ENCODE results near the gene NR2E3. TPM values are rescaled to one million over a fixed set of nuclear protein-coding genes. Genes with fewer than 3 reads are reported as not detected.

The NR2E3 gene
- total and polyA plus RNA-seq, 9 of the 15 experiments (the other 6 are each of a cell fraction or from before 2014, with no cell fraction given), result not detected

DNA sequence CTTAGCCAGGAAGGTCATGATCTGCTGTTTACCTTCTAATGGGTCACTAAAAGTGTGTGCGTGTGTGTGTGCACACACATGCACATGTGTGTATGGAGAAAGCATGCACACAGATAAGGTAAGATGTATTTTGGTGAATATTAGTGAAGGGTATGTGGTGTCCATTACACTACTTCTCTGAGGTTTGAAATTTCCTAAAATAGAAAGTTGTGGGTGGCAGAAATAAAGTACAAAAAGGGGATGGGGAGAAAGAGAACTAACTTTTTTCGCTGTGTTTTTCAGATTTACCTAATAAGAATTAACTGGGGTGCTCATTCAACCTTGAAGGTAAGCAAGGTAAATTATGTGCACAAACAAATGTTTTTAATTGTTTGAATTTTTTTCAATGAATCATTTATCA, 24.4 kb upstream of the NR2E3 start:
- DNase-seq (ENCODE audit: extremely low read depth in 1 of 4, low spot score in 3 of 4) (no peak), FAIRE-seq (no peak), ATAC-seq (no peak)
- Histone ChIP-seq H3K4me3 (no peak overlapping the region), H3K36me3 (ENCODE audit: control insufficient read depth, insufficient read depth, low read length) (no peaks in the 10 kb centered on the region), H3K4me1 (replicated peaks in 1 of 2; ENCODE audit: control insufficient read depth in 2 of 2, insufficient read depth in 2 of 2, low read length in 2 of 2) (no peaks in the 10 kb centered on the region), H3K27me3 (ENCODE audit: control insufficient read depth in 2 of 2, insufficient read depth in 2 of 2, low read length in 2 of 2) (peaks cover 36 to 56% of the 10 kb centered on the region in 2 experiments), H3K79me2 (ENCODE audit: control insufficient read depth, insufficient read depth, low read length) (no peaks in the 10 kb centered on the region), H3K9me1 (ENCODE audit: control insufficient read depth, insufficient read depth, low read length) (no peaks in the 10 kb centered on the region), H4K20me1 (replicated peaks; ENCODE audit: control insufficient read depth, insufficient read depth, low read length) (peaks cover 3% of the 10 kb centered on the region; the same call in 1 of the 2 replicates), H2AFZ (ENCODE audit: low read depth, low read length) (no peak overlapping the region), H3K27ac (ENCODE audit: extremely low read depth, low read depth, low read length) (no peak overlapping the region), H3K9me3 (replicated peaks; ENCODE audit: control insufficient read depth, insufficient read depth, low read depth, low read length) (no peaks in the 10 kb centered on the region), H3K4me2 (ENCODE audit: insufficient read depth, low read length) (no peak overlapping the region), H3K9ac (ENCODE audit: insufficient read depth in 1 of 2, low read depth in 2 of 2, low read length in 2 of 2) (no peak overlapping the region)
- in situ Hi-C loops (cut with MboI), result no loop called here
- CTCF ChIA-PET (ENCODE audit: low intra/inter-chr PET ratio), result interaction anchor here (3.1 kb wide), 1 partner anchor 370 kb away, joined by 17 read pairs; no protein-coding TSS in a partner anchor
- intact Hi-C loops (cut with micrococcal nuclease), result no loop called here
- BruUV-seq (replicated peaks), result no TSS peak
- POLR2A ChIA-PET, result interaction anchor here (0.6 kb wide), 1 partner anchor 984 kb away, joined by 3 read pairs; no protein-coding TSS in a partner anchor
- WGBS (ENCODE audit: insufficient coverage, low coverage, missing lambda C conversion rate), result 7% methylated on average over 2 of the region's 2 CpGs
- TF ChIP-seq NEUROD1 (IDR thresholded peaks at IDR 0.05; ENCODE audit: borderline replicate concordance, low read depth, low read length, partially characterized antibody) (no peak), NCOA4 (IDR thresholded peaks at IDR 0.05; ENCODE audit: partially characterized antibody) (no peak), PTTG1 (tag; IDR thresholded peaks at IDR 0.05; ENCODE audit: low read depth) (no peak), SIRT6 (IDR thresholded peaks at IDR 0.05; ENCODE audit: low read depth, low read length) (no peak), NONO (IDR thresholded peaks at IDR 0.05; ENCODE audit: low read depth in 2 of 2, low read length in 1 of 2) (no peak), RHOXF2B (CRISPR knock-in tag; conservative IDR thresholded peaks at IDR 0.05) (no peak), CXXC5 (CRISPR knock-in tag; IDR thresholded peaks at IDR 0.05) (no peak), DDX20 (tag; IDR thresholded peaks at IDR 0.05; ENCODE audit: low read depth) (no peak), ELF2 (CRISPR knock-in tag; IDR thresholded peaks at IDR 0.05) (no peak), TBP (optimal IDR thresholded peaks at IDR 0.05; ENCODE audit: low read depth, low read length) (no peak), ARID1B (IDR thresholded peaks at IDR 0.05) (no peak)
- TF ChIP-seq, protein P1, sequence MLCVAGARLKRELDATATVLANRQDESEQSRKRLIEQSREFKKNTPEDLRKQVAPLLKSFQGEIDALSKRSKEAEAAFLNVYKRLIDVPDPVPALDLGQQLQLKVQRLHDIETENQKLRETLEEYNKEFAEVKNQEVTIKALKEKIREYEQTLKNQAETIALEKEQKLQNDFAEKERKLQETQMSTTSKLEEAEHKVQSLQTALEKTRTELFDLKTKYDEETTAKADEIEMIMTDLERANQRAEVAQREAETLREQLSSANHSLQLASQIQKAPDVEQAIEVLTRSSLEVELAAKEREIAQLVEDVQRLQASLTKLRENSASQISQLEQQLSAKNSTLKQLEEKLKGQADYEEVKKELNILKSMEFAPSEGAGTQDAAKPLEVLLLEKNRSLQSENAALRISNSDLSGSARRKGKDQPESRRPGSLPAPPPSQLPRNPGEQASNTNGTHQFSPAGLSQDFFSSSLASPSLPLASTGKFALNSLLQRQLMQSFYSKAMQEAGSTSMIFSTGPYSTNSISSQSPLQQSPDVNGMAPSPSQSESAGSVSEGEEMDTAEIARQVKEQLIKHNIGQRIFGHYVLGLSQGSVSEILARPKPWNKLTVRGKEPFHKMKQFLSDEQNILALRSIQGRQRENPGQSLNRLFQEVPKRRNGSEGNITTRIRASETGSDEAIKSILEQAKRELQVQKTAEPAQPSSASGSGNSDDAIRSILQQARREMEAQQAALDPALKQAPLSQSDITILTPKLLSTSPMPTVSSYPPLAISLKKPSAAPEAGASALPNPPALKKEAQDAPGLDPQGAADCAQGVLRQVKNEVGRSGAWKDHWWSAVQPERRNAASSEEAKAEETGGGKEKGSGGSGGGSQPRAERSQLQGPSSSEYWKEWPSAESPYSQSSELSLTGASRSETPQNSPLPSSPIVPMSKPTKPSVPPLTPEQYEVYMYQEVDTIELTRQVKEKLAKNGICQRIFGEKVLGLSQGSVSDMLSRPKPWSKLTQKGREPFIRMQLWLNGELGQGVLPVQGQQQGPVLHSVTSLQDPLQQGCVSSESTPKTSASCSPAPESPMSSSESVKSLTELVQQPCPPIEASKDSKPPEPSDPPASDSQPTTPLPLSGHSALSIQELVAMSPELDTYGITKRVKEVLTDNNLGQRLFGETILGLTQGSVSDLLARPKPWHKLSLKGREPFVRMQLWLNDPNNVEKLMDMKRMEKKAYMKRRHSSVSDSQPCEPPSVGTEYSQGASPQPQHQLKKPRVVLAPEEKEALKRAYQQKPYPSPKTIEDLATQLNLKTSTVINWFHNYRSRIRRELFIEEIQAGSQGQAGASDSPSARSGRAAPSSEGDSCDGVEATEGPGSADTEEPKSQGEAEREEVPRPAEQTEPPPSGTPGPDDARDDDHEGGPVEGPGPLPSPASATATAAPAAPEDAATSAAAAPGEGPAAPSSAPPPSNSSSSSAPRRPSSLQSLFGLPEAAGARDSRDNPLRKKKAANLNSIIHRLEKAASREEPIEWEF (CRISPR knock-in tag; IDR thresholded peaks at IDR 0.05), result no peak
- TF ChIP-seq, protein P2, sequence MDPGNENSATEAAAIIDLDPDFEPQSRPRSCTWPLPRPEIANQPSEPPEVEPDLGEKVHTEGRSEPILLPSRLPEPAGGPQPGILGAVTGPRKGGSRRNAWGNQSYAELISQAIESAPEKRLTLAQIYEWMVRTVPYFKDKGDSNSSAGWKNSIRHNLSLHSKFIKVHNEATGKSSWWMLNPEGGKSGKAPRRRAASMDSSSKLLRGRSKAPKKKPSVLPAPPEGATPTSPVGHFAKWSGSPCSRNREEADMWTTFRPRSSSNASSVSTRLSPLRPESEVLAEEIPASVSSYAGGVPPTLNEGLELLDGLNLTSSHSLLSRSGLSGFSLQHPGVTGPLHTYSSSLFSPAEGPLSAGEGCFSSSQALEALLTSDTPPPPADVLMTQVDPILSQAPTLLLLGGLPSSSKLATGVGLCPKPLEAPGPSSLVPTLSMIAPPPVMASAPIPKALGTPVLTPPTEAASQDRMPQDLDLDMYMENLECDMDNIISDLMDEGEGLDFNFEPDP (CRISPR knock-in tag; IDR thresholded peaks at IDR 0.05), result no peak
- TF ChIP-seq, protein P3, sequence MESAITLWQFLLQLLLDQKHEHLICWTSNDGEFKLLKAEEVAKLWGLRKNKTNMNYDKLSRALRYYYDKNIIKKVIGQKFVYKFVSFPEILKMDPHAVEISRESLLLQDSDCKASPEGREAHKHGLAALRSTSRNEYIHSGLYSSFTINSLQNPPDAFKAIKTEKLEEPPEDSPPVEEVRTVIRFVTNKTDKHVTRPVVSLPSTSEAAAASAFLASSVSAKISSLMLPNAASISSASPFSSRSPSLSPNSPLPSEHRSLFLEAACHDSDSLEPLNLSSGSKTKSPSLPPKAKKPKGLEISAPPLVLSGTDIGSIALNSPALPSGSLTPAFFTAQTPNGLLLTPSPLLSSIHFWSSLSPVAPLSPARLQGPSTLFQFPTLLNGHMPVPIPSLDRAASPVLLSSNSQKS (CRISPR knock-in tag; IDR thresholded peaks at IDR 0.05), result no peak
- TF ChIP-seq, protein P4, sequence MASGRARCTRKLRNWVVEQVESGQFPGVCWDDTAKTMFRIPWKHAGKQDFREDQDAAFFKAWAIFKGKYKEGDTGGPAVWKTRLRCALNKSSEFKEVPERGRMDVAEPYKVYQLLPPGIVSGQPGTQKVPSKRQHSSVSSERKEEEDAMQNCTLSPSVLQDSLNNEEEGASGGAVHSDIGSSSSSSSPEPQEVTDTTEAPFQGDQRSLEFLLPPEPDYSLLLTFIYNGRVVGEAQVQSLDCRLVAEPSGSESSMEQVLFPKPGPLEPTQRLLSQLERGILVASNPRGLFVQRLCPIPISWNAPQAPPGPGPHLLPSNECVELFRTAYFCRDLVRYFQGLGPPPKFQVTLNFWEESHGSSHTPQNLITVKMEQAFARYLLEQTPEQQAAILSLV (tag; IDR thresholded peaks at IDR 0.05), result no peak

Measured in K562 (cell line).